WTC11 (cell line): ENCODE data around the gene PIK3C2A. TPM values are rescaled to one million over a fixed set of nuclear protein-coding genes. Genes with fewer than 3 reads are reported as not detected.

Experiments
- ATAC-seq: fragments of 200-7000 bp; cut with Tn5 transposase; 2 replicates; pipeline ENCODE4 v1.10.0; 2021; ENCODE audit warnings: mild to moderate bottlenecking, moderate library complexity
- CTCF ChIA-PET: fragments of 300-600 bp; sonication (Branson Sonifier 250); formaldehyde crosslinking; loops from one replicate; lab custom pipeline; 2021; ENCODE audit warnings: antibody characterized with exemption; lab: Charles Lee
- POLR2A ChIA-PET: fragments of 350-600 bp; sonication (Branson Sonifier 250); formaldehyde crosslinking; loops from one replicate; lab custom pipeline; 2021; ENCODE audit warnings: antibody characterized with exemption; lab: Charles Lee
- DNase-seq: peaks from one replicate; pipeline ENCODE4 v3.0.0; 2021; ENCODE audit warnings: low spot score
- H3K27ac Mint-ChIP-seq: 2 replicates; pipeline ENCODE4 v1.8.0; 2021; ENCODE audit warnings: mixed read lengths
- H3K27me3 Mint-ChIP-seq: 2 replicates; pipeline ENCODE4 v1.8.0; 2021; ENCODE audit warnings: low read depth, mild to moderate bottlenecking, moderate library complexity, mixed read lengths
- H3K36me3 Mint-ChIP-seq: 2 replicates; pipeline ENCODE4 v1.8.0; 2021; ENCODE audit warnings: mixed read lengths
- H3K4me1 Mint-ChIP-seq: 2 replicates; pipeline ENCODE4 v1.8.0; 2022; ENCODE audit warnings: mixed read lengths
- H3K4me3 Mint-ChIP-seq: 2 replicates; pipeline ENCODE4 v1.8.0; 2021; ENCODE audit warnings: mild to moderate bottlenecking, moderate library complexity, mixed read lengths
- H3K9me3 Mint-ChIP-seq: 2 replicates; pipeline ENCODE4 v1.8.0; 2021; ENCODE audit warnings: mixed read lengths
- AR ChIP-seq: fragments of 250-450 bp; sonication (Bioruptor Pico); IDR thresholded peaks from 2 replicates; pipeline ENCODE4 v1.9.0; 2021; ENCODE audit warnings: mild to moderate bottlenecking
- ATF2 ChIP-seq: sonication (generic); formaldehyde crosslinking; IDR thresholded peaks from 2 replicates; pipeline ENCODE4 v1.8.1; 2022; ENCODE audit warnings: low read depth, missing genetic modification reagents, borderline replicate concordance
- ATF6 ChIP-seq: sonication (generic); formaldehyde crosslinking; IDR thresholded peaks from 2 replicates; pipeline ENCODE4 v1.8.1; 2023; ENCODE audit warnings: mild to moderate bottlenecking, missing genetic modification reagents
- CREM ChIP-seq: sonication (generic); formaldehyde crosslinking; IDR thresholded peaks from 2 replicates; pipeline ENCODE4 v1.8.1; 2022; ENCODE audit warnings: mild to moderate bottlenecking, missing genetic modification reagents, moderate library complexity
- E2F4 ChIP-seq: sonication (generic); formaldehyde crosslinking; IDR thresholded peaks from 2 replicates; pipeline ENCODE4 v1.8.1; 2022; ENCODE audit warnings: low read depth, mild to moderate bottlenecking, moderate library complexity, missing genetic modification reagents, borderline replicate concordance
- ELF4 ChIP-seq: sonication (generic); formaldehyde crosslinking; IDR thresholded peaks from 2 replicates; pipeline ENCODE4 v1.8.1; 2022; ENCODE audit warnings: low read depth, mild to moderate bottlenecking, moderate library complexity, missing genetic modification reagents
- ESRRA ChIP-seq: sonication (generic); formaldehyde crosslinking; IDR thresholded peaks from 2 replicates; pipeline ENCODE4 v1.8.1; 2022; ENCODE audit warnings: mild to moderate bottlenecking, missing genetic modification reagents, borderline replicate concordance
- GABPB1 ChIP-seq: sonication (generic); formaldehyde crosslinking; IDR thresholded peaks from 2 replicates; pipeline ENCODE4 v1.8.1; 2023; ENCODE audit warnings: mild to moderate bottlenecking, missing genetic modification reagents
- GRHL2 ChIP-seq: fragments of 250-450 bp; sonication (Bioruptor Pico); IDR thresholded peaks from 2 replicates; pipeline ENCODE4 v1.8.0; 2022; ENCODE audit warnings: mild to moderate bottlenecking, moderate library complexity; ENCODE audit not compliant: insufficient replicate concordance, severe bottlenecking
- HMGXB4 ChIP-seq: sonication (generic); formaldehyde crosslinking; IDR thresholded peaks from 2 replicates; pipeline ENCODE4 v1.8.1; 2023; ENCODE audit warnings: mild to moderate bottlenecking, moderate library complexity, missing genetic modification reagents
- PRDM15 ChIP-seq: sonication (generic); formaldehyde crosslinking; IDR thresholded peaks from 2 replicates; pipeline ENCODE4 v1.8.0; 2022; ENCODE audit warnings: missing genetic modification reagents
- PRRX2 ChIP-seq: fragments of 250-450 bp; sonication (Bioruptor Pico); IDR thresholded peaks from 2 replicates; pipeline ENCODE4 v1.8.0; 2021; ENCODE audit warnings: mild to moderate bottlenecking
- TCF7 ChIP-seq: sonication (generic); formaldehyde crosslinking; IDR thresholded peaks from 2 replicates; pipeline ENCODE4 v1.8.0; 2022; ENCODE audit warnings: mild to moderate bottlenecking, low read depth, missing genetic modification reagents, moderate library complexity
- ZNF121 ChIP-seq: sonication (generic); formaldehyde crosslinking; IDR thresholded peaks from 2 replicates; pipeline ENCODE4 v1.8.0; 2023; ENCODE audit warnings: missing genetic modification reagents
- ZNF396 ChIP-seq: fragments of 250-450 bp; sonication (Bioruptor Pico); IDR thresholded peaks from 2 replicates; pipeline ENCODE4 v1.8.0; 2021; ENCODE audit warnings: mild to moderate bottlenecking, moderate library complexity, borderline replicate concordance
- ZNF416 ChIP-seq: fragments of 250-450 bp; sonication (Bioruptor Pico); IDR thresholded peaks from 2 replicates; pipeline ENCODE4 v1.9.0; 2021; ENCODE audit warnings: mild to moderate bottlenecking, inconsistent platforms
- total RNA-seq: library from RNA; stranded (reverse); gene quantifications from 3 replicates; pipeline ENCODE4 v1.2.3, GENCODE V29; 2021

PIK3C2A gene
- total RNA-seq, 1 experiment from 2014 or later = 105 TPM

GRCh38 chr11:17161515-17161914 is 46.3 kb downstream of the PIK3C2A start:
- peaks cover 41% of the 10 kb centered on the region for H3K4me1 Mint-ChIP-seq
- no peak for DNase-seq
- CTCF ChIA-PET = no interaction called here
- TF ChIP-seq PRRX2 (CRISPR knock-in tag) (no peak), HMGXB4 (CRISPR knock-in tag) (no peak), PRDM15 (no peak), ESRRA (CRISPR knock-in tag) (no peak), ZNF396 (no peak), GABPB1 (CRISPR knock-in tag) (no peak), ZNF416 (no peak)
- TF ChIP-seq, all 79 proteins: peak for 0
- no peaks in the 10 kb centered on the region for H3K9me3 Mint-ChIP-seq
- POLR2A ChIA-PET = no interaction called here
- no peak for ATAC-seq
- no peaks in the 10 kb centered on the region for H3K27me3 Mint-ChIP-seq
- H3K36me3 Mint-ChIP-seq = no peaks in the 10 kb centered on the region
- no peak overlapping the region for H3K4me3 Mint-ChIP-seq
- no peak overlapping the region for H3K27ac Mint-ChIP-seq

GRCh38 chr11:17159441-17159840 is 48.3 kb downstream of the PIK3C2A start:
- CTCF ChIA-PET = no interaction called here
- no peaks in the 10 kb centered on the region for H3K27me3 Mint-ChIP-seq
- no peak overlapping the region for H3K27ac Mint-ChIP-seq
- H3K4me3 Mint-ChIP-seq = no peak overlapping the region
- DNase-seq = no peak
- peaks cover 36% of the 10 kb centered on the region for H3K4me1 Mint-ChIP-seq
- POLR2A ChIA-PET = no interaction called here
- H3K9me3 Mint-ChIP-seq = no peaks in the 10 kb centered on the region
- no peak for ATAC-seq
- TF ChIP-seq ATF6 (CRISPR knock-in tag) (no peak), CREM (CRISPR knock-in tag) (no peak), GRHL2 (CRISPR knock-in tag) (no peak), TCF7 (CRISPR knock-in tag) (no peak), ZNF121 (CRISPR knock-in tag) (no peak), ELF4 (CRISPR knock-in tag) (no peak), E2F4 (CRISPR knock-in tag) (no peak), AR (no peak), ATF2 (CRISPR knock-in tag) (no peak)
- peaks cover 3% of the 10 kb centered on the region for H3K36me3 Mint-ChIP-seq
